Neuronal stem cell (in vitro differentiated cells): ENCODE measurements around the gene ZNF423.

ENCODE experiments used
- DNase-seq: peaks from one replicate; pipeline ENCODE4 v3.0.0-alpha.2; 2013; ENCODE audit warnings: low spot score
- H2AFZ ChIP-seq: one replicate; pipeline ENCODE4 v1.6.1; 2013; ENCODE audit warnings: mild to moderate bottlenecking, low read length, inconsistent platforms
- H2AK5ac ChIP-seq: 2 replicates; pipeline ENCODE4 v1.6.1; 2013; ENCODE audit warnings: low read depth, mild to moderate bottlenecking, inconsistent platforms, low read length, moderate library complexity, mixed read lengths
- H2BK120ac ChIP-seq: 2 replicates; pipeline ENCODE4 v1.6.1; 2013; ENCODE audit warnings: low read depth, mild to moderate bottlenecking, inconsistent platforms, low read length, moderate library complexity, mixed read lengths
- H2BK12ac ChIP-seq: one replicate; pipeline ENCODE4 v1.6.1; 2013; ENCODE audit warnings: low read length, inconsistent platforms
- H2BK15ac ChIP-seq: 2 replicates; pipeline ENCODE4 v1.6.1; 2013; ENCODE audit warnings: mild to moderate bottlenecking, low read length, inconsistent platforms, mixed read lengths
- H2BK5ac ChIP-seq: one replicate; pipeline ENCODE4 v1.6.1; 2013; ENCODE audit warnings: inconsistent platforms, mild to moderate bottlenecking, low read length, moderate library complexity
- H3K14ac ChIP-seq: one replicate; pipeline ENCODE4 v1.6.1; 2013; ENCODE audit warnings: low read length, inconsistent platforms
- H3K18ac ChIP-seq: 2 replicates; pipeline ENCODE4 v1.6.1; 2013; ENCODE audit warnings: low read length, inconsistent platforms
- H3K23ac ChIP-seq: 2 replicates; pipeline ENCODE4 v1.6.1; 2013; ENCODE audit warnings: low read depth, mild to moderate bottlenecking, mixed read lengths, low read length, inconsistent platforms; ENCODE audit not compliant: poor library complexity
- H3K27ac ChIP-seq: replicated peaks from 3 replicates; pipeline ENCODE4 v1.5.1; 2013; ENCODE audit warnings: low read length, inconsistent platforms
- H3K27me3 ChIP-seq, 3 experiments: 2 replicates each; pipeline ENCODE4 v1.6.1; 2013; ENCODE audit warnings: low read length in 3 of 3, mild to moderate bottlenecking in 2 of 3, inconsistent platforms in 1 of 3, low read depth in 1 of 3, mixed read lengths in 1 of 3, moderate library complexity in 1 of 3; ENCODE audit not compliant: control insufficient read depth in 3 of 3, insufficient read depth in 3 of 3
- H3K36me3 ChIP-seq, 2 donors: replicated peaks in 1 of 2; 2 replicates each; pipeline ENCODE4 v1.6.1; 2013; ENCODE audit warnings: low read length in 2 of 2; ENCODE audit not compliant: control insufficient read depth in 2 of 2, insufficient read depth in 2 of 2
- H3K4ac ChIP-seq: 2 replicates; pipeline ENCODE4 v1.6.1; 2013; ENCODE audit warnings: inconsistent platforms, mild to moderate bottlenecking, low read length, moderate library complexity
- H3K4me1 ChIP-seq, 2 donors: 1 replicate in 1 of 2; 2 replicates in 1 of 2; pipeline ENCODE4 v1.6.1; 2013; ENCODE audit warnings: low read length in 2 of 2, low read depth in 1 of 2; ENCODE audit not compliant: control insufficient read depth in 2 of 2, insufficient read depth in 1 of 2
- H3K4me2 ChIP-seq: one replicate; pipeline ENCODE4 v1.6.1; 2013; ENCODE audit warnings: mild to moderate bottlenecking, low read length, inconsistent platforms; ENCODE audit not compliant: insufficient read depth, poor library complexity, severe bottlenecking
- H3K4me3 ChIP-seq, 2 donors: 2 replicates each; pipeline ENCODE4 v1.5.1; 2013; ENCODE audit warnings: low read length in 2 of 2, mild to moderate bottlenecking in 2 of 2, inconsistent platforms in 1 of 2, moderate library complexity in 1 of 2
- H3K79me1 ChIP-seq: one replicate; pipeline ENCODE4 v1.6.1; 2013; ENCODE audit warnings: low read depth, mild to moderate bottlenecking, inconsistent platforms, low read length, moderate library complexity
- H3K9ac ChIP-seq: one replicate; pipeline ENCODE4 v1.6.1; 2013; ENCODE audit warnings: mild to moderate bottlenecking, low read depth, low read length, inconsistent platforms; ENCODE audit not compliant: poor library complexity
- H3K9me3 ChIP-seq, 2 donors: replicated peaks in 1 of 2; 2 replicates each; pipeline versions ENCODE3 to v1.6.1; 2013; ENCODE audit warnings: low read length in 2 of 2, mild to moderate bottlenecking in 2 of 2, inconsistent platforms in 1 of 2, low read depth in 1 of 2, mixed read lengths in 1 of 2, moderate library complexity in 1 of 2; ENCODE audit not compliant: control insufficient read depth in 2 of 2, insufficient read depth in 1 of 2
- H4K8ac ChIP-seq: one replicate; pipeline ENCODE4 v1.6.1; 2013; ENCODE audit warnings: low read depth, mild to moderate bottlenecking, inconsistent platforms, low read length, moderate library complexity
- H4K91ac ChIP-seq: one replicate; pipeline ENCODE4 v1.6.1; 2013; ENCODE audit warnings: low read length, low read depth, mild to moderate bottlenecking, inconsistent platforms; ENCODE audit not compliant: poor library complexity
- WGBS, 2 donors: extraction: QIAGEN DNeasy Blood & Tissue Kit; methylation state at CpG; one replicate each; pipeline ENCODE4 v1.1.7; 2013; ENCODE audit warnings: missing lambda C conversion rate in 2 of 2, mixed read lengths in 1 of 2; ENCODE audit not compliant: insufficient read length in 2 of 2, insufficient replicate concordance in 1 of 2; ENCODE audit errors: extremely low coverage in 2 of 2; 5-methylcytosine and 5-hydroxymethylcytosine counted together

The ZNF423 gene

DNA sequence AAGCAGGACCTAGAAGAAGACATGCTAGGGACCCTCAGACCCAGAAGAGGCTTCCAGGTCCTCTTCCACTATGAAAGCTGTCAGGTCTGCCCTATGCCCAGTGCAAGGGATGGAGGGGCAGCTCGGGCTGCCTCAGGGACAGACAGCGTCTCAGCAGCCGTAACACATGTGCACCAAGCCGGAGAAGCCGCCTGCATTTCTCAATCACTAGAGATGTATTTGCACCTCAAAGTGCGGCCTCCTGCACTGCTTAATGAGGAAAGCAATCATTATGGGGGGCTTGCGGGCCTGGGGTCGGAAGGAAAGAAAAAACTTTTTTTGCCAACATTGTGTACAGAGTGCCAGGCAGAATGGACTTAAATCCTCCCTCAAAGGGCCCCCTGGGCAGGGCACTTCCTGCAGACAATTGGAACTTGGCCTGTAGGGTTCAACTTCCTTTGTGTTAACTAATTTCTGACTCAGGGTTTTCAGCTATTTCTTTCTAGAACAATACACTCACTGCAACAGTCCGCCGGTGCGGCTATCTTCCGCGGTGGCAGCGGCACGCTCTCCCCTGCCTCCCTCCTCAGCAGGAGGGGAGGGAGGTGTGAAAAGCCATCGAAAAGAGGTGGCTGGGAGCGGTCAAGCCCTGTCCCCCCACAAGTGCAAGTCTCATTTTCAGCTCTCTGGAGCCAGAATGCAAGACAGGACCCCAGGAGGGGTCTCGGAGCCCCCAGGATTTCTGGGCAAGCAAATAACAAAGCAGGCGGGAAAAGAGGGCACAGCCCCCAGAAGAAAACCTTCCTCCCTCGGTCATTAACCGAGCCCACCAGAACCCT lies 101.2 kb downstream of the ZNF423 start:
- peak overlapping the region; percentile 90 for H3K18ac ChIP-seq
- peak overlapping the region; percentile 70 for H3K23ac ChIP-seq
- H4K91ac ChIP-seq = no peak overlapping the region
- H3K36me3 ChIP-seq = no peaks in the 10 kb centered on the region
- H3K27ac ChIP-seq = peak overlapping the region; percentile 85
- H3K4me3 ChIP-seq = peak overlapping the region in 1 of 2 donors; percentile 20
- no peak overlapping the region for H2BK12ac ChIP-seq
- no peak overlapping the region for H2AK5ac ChIP-seq
- H2BK120ac ChIP-seq = no peak overlapping the region
- no peak overlapping the region for H2BK5ac ChIP-seq
- peak overlapping the region; percentile 27 for H2AFZ ChIP-seq
- H3K9me3 ChIP-seq = no peaks in the 10 kb centered on the region
- H3K4me2 ChIP-seq = peak overlapping the region; percentile 50
- peak overlapping the region; percentile 39 for H3K9ac ChIP-seq
- WGBS, 2 donors = no CpG with 5 or more reads among the region's 21 CpGs
- peaks cover 10% of the 10 kb centered on the region for H3K79me1 ChIP-seq
- no peak overlapping the region for H2BK15ac ChIP-seq
- H3K14ac ChIP-seq = no peak overlapping the region
- peaks cover 43 to 44% of the 10 kb centered on the region in 2 donors for H3K4me1 ChIP-seq
- peak; percentile 81 for DNase-seq
- no peaks in the 10 kb centered on the region for H3K27me3 ChIP-seq
- no peak overlapping the region for H3K4ac ChIP-seq
- no peak overlapping the region for H4K8ac ChIP-seq

DNA sequence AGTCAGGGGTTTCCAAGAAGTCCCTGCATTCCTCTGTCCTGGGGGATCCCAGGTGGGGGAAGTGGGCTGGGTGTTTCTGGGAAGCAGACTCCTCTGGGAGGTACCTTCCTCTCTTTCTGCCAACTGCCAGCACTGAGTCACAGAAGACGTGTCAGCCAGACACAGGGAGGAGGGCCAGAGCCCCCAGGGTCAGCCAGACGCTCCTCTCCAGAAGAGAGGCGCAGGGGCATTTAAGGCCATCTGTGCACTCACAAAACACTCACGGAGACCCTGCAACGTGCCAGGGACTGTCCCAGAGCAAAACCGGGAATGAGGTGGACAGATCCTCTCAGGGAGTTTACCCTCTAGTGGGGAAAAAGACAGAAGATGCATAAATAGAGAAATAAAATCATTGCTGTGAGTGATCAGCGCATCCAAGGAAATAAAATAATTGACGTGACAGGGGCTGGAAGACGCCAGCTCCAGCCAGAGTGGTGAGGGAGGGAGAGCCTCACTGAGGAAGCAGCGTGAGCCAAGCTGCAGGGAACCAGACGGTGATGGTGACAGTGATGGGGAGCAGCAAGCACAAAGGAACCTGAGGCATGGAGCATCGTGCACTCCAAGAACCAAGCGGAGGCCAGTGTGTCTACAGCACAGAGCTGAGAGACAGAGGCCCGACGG lies 105.4 kb downstream of the ZNF423 start:
- no CpG with 5 or more reads among the region's 15 CpGs for WGBS, 2 donors
- DNase-seq = no peak

DNA sequence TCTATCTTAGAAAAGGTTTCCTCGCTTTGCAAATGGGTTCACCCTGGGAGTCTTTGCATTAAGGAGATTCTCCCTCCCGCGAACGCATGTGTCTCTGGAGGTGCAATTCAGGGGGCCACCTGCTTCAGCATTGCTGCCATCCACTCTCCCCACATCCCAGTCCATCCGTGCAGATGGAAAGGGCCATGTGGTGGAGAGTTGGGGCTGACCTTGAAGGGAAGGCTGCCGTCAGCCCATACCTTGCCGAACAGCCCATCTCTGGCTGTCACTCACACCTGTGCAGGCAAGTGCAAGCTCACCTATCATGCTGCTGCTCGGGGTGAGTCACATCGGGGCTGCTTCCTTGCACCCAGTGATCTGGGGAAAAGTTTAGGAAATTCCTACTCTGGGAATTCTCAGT lies 106.1 kb downstream of the ZNF423 start:
- no peak overlapping the region for H3K4me2 ChIP-seq
- H3K79me1 ChIP-seq = peaks cover 11% of the 10 kb centered on the region
- no peak overlapping the region for H4K91ac ChIP-seq
- H3K14ac ChIP-seq = no peak overlapping the region
- no peak overlapping the region for H3K4me3 ChIP-seq
- no peaks in the 10 kb centered on the region for H3K9me3 ChIP-seq
- no peak for DNase-seq
- no peak overlapping the region for H3K18ac ChIP-seq
- H3K4ac ChIP-seq = no peak overlapping the region
- H3K4me1 ChIP-seq = peaks cover 23 to 37% of the 10 kb centered on the region in 2 donors
- no peak overlapping the region for H2AK5ac ChIP-seq
- H2BK5ac ChIP-seq = no peak overlapping the region
- no peak overlapping the region for H2BK12ac ChIP-seq
- no peaks in the 10 kb centered on the region for H3K27me3 ChIP-seq
- H3K36me3 ChIP-seq = peaks cover 0 to 6% of the 10 kb centered on the region in 2 donors
- H2BK15ac ChIP-seq = no peak overlapping the region
- no peak overlapping the region for H2AFZ ChIP-seq
- H3K27ac ChIP-seq = no peak overlapping the region
- H4K8ac ChIP-seq = no peak overlapping the region
- no peak overlapping the region for H3K9ac ChIP-seq
- no peak overlapping the region for H3K23ac ChIP-seq
- no peak overlapping the region for H2BK120ac ChIP-seq
- WGBS, 2 donors = no CpG with 5 or more reads among the region's 9 CpGs

More for the DNA sequence above, 105.4 kb downstream of the ZNF423 start:
- Histone ChIP-seq H2BK12ac (peak overlapping the region; percentile 63), H3K23ac (peak overlapping the region; percentile 36), H3K4me2 (no peak overlapping the region), H4K91ac (no peak overlapping the region), H3K18ac (peak overlapping the region; percentile 81), H3K4me1 (peaks cover 27 to 39% of the 10 kb centered on the region in 2 donors), H3K4me3 (no peak overlapping the region), H3K27me3 (no peaks in the 10 kb centered on the region), H3K9me3 (no peaks in the 10 kb centered on the region), H3K36me3 (peaks cover 0 to 6% of the 10 kb centered on the region in 2 donors), H3K79me1 (peaks cover 11% of the 10 kb centered on the region), H2BK15ac (no peak overlapping the region), H2BK5ac (no peak overlapping the region), H3K27ac (no peak overlapping the region), H2BK120ac (no peak overlapping the region), H4K8ac (no peak overlapping the region), H3K9ac (no peak overlapping the region), H3K14ac (peak overlapping the region; percentile 92), H3K4ac (no peak overlapping the region), H2AFZ (no peak overlapping the region), H2AK5ac (peak overlapping the region; percentile 38)

DNA sequence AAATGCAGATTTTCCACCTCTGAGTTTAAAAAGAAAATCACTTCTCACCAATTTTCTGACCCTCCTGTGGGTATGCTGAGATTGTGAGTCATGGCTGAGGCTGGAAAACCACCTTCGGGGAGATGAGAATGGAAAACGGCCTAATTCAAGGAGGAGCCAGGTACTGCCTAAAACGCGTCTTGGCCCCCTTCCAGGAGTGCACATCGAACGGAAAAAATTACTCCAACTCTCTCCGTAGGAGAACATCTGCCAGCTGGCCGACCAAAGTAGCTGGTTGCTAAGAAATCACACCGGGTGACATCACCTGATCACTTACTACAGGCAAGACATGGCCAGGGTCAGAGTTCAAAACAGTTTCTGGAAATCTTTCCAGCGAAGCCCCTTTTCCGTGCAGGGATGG lies 107.6 kb downstream of the ZNF423 start:
- H4K8ac ChIP-seq = no peak overlapping the region
- H3K4me3 ChIP-seq = no peak overlapping the region
- H3K23ac ChIP-seq = no peak overlapping the region
- H3K27ac ChIP-seq = no peak overlapping the region
- H4K91ac ChIP-seq = no peak overlapping the region
- no CpG with 5 or more reads among the region's 11 CpGs for WGBS, 2 donors
- H3K18ac ChIP-seq = no peak overlapping the region
- H2BK12ac ChIP-seq = no peak overlapping the region
- H2BK5ac ChIP-seq = no peak overlapping the region
- H2AK5ac ChIP-seq = peak overlapping the region; percentile 78
- H3K4me1 ChIP-seq = peaks cover 26 to 35% of the 10 kb centered on the region in 2 donors
- peaks cover 0 to 6% of the 10 kb centered on the region in 2 donors for H3K36me3 ChIP-seq
- H3K9ac ChIP-seq = no peak overlapping the region
- H3K4me2 ChIP-seq = no peak overlapping the region
- no peak overlapping the region for H3K4ac ChIP-seq
- no peak overlapping the region for H2AFZ ChIP-seq
- no peaks in the 10 kb centered on the region for H3K9me3 ChIP-seq
- H2BK15ac ChIP-seq = no peak overlapping the region
- no peak for DNase-seq
- no peak overlapping the region for H2BK120ac ChIP-seq
- no peaks in the 10 kb centered on the region for H3K27me3 ChIP-seq
- H3K79me1 ChIP-seq = peaks cover 13% of the 10 kb centered on the region
- H3K14ac ChIP-seq = no peak overlapping the region
